H1 (cell line): Measurements from ENCODE around the gene NAA16. TPM values are rescaled to one million over a fixed set of nuclear protein-coding genes. Genes with fewer than 3 reads are reported as not detected.

Experiments
- polyA plus RNA-seq, 7 experiments: library from polyadenylated mRNA; depleted of rRNA in 3 of 7; stranded (reverse) in 5 of 7; unstranded in 2 of 7; fragments of >200 nt in 5 of 7; fragments of 200-250 nt in 2 of 7; gene quantifications; 1 replicate in 5 of 7; 2 replicates in 1 of 7; 4 replicates in 1 of 7; pipeline versions ENCODE4 v1.2.1 to v1.2.3, GENCODE V29; 2011 to 2013; ENCODE audit warnings: missing spikeins in 2 of 7, mixed read lengths in 2 of 7
- total RNA-seq: library from RNA; stranded (reverse); fragmentation: NEBNext Ultra II Directional; extraction: Animal tissue kit (Norgen Biotek cat#: 25700); gene quantifications from 2 replicates; pipeline ENCODE4 v1.2.1, GENCODE V29; 2021
- TF ChIP-seq, protein P1 (sequence below): fragments of 300-600 bp; sonication (generic); IDR thresholded peaks from 2 replicates; pipeline ENCODE4 v1.7.1; 2012; ENCODE audit warnings: low read length, moderate library complexity, mild to moderate bottlenecking, inconsistent platforms; ENCODE audit not compliant: insufficient replicate concordance

Gene NAA16
- total and polyA plus RNA-seq, 2 of the 8 experiments (the other 6 are each of a cell fraction or from before 2014, with no cell fraction given): 11.4 to 40.0 TPM

DNA sequence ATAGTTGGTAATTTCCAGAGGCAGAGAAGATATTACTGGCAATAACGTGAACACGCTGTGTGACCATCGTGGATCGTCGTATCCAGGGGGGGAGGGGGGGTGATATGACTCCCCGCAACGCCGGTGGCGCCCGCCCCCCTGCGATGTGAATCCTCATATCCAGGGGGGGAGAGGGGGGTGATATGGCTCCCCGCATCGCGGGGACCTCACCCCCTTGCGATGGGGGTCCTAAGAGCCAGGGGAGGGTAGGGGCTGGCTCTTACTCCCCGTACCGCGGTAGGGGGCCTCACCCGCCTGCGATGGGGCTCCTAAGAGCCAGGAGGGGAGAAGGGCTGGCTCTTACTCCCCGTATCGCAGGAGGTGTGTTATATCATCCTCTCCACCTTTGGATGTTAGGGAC, 115.0 kb downstream of the NAA16 start (continued):
- TF ChIP-seq, protein P1, sequence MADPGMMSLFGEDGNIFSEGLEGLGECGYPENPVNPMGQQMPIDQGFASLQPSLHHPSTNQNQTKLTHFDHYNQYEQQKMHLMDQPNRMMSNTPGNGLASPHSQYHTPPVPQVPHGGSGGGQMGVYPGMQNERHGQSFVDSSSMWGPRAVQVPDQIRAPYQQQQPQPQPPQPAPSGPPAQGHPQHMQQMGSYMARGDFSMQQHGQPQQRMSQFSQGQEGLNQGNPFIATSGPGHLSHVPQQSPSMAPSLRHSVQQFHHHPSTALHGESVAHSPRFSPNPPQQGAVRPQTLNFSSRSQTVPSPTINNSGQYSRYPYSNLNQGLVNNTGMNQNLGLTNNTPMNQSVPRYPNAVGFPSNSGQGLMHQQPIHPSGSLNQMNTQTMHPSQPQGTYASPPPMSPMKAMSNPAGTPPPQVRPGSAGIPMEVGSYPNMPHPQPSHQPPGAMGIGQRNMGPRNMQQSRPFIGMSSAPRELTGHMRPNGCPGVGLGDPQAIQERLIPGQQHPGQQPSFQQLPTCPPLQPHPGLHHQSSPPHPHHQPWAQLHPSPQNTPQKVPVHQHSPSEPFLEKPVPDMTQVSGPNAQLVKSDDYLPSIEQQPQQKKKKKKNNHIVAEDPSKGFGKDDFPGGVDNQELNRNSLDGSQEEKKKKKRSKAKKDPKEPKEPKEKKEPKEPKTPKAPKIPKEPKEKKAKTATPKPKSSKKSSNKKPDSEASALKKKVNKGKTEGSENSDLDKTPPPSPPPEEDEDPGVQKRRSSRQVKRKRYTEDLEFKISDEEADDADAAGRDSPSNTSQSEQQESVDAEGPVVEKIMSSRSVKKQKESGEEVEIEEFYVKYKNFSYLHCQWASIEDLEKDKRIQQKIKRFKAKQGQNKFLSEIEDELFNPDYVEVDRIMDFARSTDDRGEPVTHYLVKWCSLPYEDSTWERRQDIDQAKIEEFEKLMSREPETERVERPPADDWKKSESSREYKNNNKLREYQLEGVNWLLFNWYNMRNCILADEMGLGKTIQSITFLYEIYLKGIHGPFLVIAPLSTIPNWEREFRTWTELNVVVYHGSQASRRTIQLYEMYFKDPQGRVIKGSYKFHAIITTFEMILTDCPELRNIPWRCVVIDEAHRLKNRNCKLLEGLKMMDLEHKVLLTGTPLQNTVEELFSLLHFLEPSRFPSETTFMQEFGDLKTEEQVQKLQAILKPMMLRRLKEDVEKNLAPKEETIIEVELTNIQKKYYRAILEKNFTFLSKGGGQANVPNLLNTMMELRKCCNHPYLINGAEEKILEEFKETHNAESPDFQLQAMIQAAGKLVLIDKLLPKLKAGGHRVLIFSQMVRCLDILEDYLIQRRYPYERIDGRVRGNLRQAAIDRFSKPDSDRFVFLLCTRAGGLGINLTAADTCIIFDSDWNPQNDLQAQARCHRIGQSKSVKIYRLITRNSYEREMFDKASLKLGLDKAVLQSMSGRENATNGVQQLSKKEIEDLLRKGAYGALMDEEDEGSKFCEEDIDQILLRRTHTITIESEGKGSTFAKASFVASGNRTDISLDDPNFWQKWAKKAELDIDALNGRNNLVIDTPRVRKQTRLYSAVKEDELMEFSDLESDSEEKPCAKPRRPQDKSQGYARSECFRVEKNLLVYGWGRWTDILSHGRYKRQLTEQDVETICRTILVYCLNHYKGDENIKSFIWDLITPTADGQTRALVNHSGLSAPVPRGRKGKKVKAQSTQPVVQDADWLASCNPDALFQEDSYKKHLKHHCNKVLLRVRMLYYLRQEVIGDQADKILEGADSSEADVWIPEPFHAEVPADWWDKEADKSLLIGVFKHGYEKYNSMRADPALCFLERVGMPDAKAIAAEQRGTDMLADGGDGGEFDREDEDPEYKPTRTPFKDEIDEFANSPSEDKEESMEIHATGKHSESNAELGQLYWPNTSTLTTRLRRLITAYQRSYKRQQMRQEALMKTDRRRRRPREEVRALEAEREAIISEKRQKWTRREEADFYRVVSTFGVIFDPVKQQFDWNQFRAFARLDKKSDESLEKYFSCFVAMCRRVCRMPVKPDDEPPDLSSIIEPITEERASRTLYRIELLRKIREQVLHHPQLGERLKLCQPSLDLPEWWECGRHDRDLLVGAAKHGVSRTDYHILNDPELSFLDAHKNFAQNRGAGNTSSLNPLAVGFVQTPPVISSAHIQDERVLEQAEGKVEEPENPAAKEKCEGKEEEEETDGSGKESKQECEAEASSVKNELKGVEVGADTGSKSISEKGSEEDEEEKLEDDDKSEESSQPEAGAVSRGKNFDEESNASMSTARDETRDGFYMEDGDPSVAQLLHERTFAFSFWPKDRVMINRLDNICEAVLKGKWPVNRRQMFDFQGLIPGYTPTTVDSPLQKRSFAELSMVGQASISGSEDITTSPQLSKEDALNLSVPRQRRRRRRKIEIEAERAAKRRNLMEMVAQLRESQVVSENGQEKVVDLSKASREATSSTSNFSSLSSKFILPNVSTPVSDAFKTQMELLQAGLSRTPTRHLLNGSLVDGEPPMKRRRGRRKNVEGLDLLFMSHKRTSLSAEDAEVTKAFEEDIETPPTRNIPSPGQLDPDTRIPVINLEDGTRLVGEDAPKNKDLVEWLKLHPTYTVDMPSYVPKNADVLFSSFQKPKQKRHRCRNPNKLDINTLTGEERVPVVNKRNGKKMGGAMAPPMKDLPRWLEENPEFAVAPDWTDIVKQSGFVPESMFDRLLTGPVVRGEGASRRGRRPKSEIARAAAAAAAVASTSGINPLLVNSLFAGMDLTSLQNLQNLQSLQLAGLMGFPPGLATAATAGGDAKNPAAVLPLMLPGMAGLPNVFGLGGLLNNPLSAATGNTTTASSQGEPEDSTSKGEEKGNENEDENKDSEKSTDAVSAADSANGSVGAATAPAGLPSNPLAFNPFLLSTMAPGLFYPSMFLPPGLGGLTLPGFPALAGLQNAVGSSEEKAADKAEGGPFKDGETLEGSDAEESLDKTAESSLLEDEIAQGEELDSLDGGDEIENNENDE: no peak
